A549 (cell line): ENCODE data around the gene NEURL3. TPM values are rescaled to one million over a fixed set of nuclear protein-coding genes. Genes with fewer than 3 reads are reported as not detected.

Experiments
- ATAC-seq, 2 experiments: fragments of 200-7000 bp in 1 of 2; fragments of >200 bp in 1 of 2; cut with Nextera tagmentation in 1 of 2; cut with Tn5 transposase in 1 of 2; 3 replicates each; pipeline versions ENCODE4 v1.8.0 to v1.9.1; 2018 to 2020; ENCODE audit warnings: mild to moderate bottlenecking in 1 of 2, moderate library complexity in 1 of 2
- CTCF ChIA-PET: fragments of 300-600 bp; sonication (Branson Sonifier 250); formaldehyde crosslinking; extraction: SDS; loops from one replicate; lab custom pipeline; 2021; ENCODE audit warnings: antibody characterized with exemption, inconsistent platforms; lab: Yijun Ruan, JAX
- POLR2A ChIA-PET: fragments of 350-600 bp; formaldehyde crosslinking; extraction: SDS; loops from one replicate; lab custom pipeline; 2021; ENCODE audit warnings: antibody characterized with exemption, inconsistent platforms; lab: Yijun Ruan, JAX
- DNase-seq, 2 experiments: peaks; one replicate each; pipeline versions ENCODE4 v3.0.0 to v3.0.0-alpha.2; 2011 to 2016; ENCODE audit warnings: low read depth in 1 of 2, low spot score in 1 of 2
- FAIRE-seq: peaks from 2 replicates; lab custom pipeline; 2011; peaks lifted over from hg19 to GRCh38; lab: Jason Lieb, UNC
- H3K27ac ChIP-seq, 2 experiments: fragments of >200 bp; sonication (Bioruptor Twin); formaldehyde crosslinking; 3 replicates each; pipeline ENCODE4 v1.5.1; 2016 to 2017
- H3K4me1 ChIP-seq: fragments of >200 bp; sonication (Bioruptor Twin); formaldehyde crosslinking; 3 replicates; pipeline ENCODE4 v1.6.1; 2016
- H3K4me2 ChIP-seq: fragments of >200 bp; sonication (Bioruptor Twin); formaldehyde crosslinking; 3 replicates; pipeline ENCODE4 v1.6.1; 2016
- H3K4me3 ChIP-seq: fragments of >200 bp; sonication (Bioruptor Twin); formaldehyde crosslinking; 3 replicates; pipeline ENCODE4 v1.5.1; 2016
- H3K9me3 ChIP-seq: fragments of >200 bp; sonication (Bioruptor Twin); formaldehyde crosslinking; 3 replicates; pipeline ENCODE4 v1.6.1; 2016
- CEBPB ChIP-seq, 2 experiments: fragments of >200 bp in 1 of 2; sonication (Bioruptor Twin) in 1 of 2; formaldehyde crosslinking in 1 of 2; IDR thresholded peaks; 2 replicates each; pipeline ENCODE4 v1.6.1; 2012 to 2016
- CHD4 ChIP-seq: fragments of 200-600 bp; sonication (generic); IDR thresholded peaks from 2 replicates; pipeline ENCODE4 v1.6.1; 2016; ENCODE audit warnings: antibody characterized with exemption, mild to moderate bottlenecking, borderline replicate concordance
- CTCF ChIP-seq: fragments of >200 bp; sonication (Bioruptor Twin); formaldehyde crosslinking; IDR thresholded peaks from 3 replicates; pipeline ENCODE4 v1.5.1; 2016
- EHF ChIP-seq: fragments of 250-450 bp; sonication (Bioruptor Pico); IDR thresholded peaks from 2 replicates; pipeline ENCODE4 v1.5.0; 2020; ENCODE audit warnings: mild to moderate bottlenecking
- ELK1 ChIP-seq: fragments of 150-350 bp; IDR thresholded peaks from 2 replicates; pipeline ENCODE4 v1.6.1; 2014; ENCODE audit warnings: low read depth, mild to moderate bottlenecking, low read length
- ESRRA ChIP-seq: fragments of 150-350 bp; IDR thresholded peaks from 2 replicates; pipeline ENCODE4 v1.6.1; 2014; ENCODE audit warnings: mild to moderate bottlenecking, low read length, borderline replicate concordance
- GATA3 ChIP-seq: IDR thresholded peaks from 2 replicates; pipeline ENCODE4 v1.6.1; 2012; ENCODE audit warnings: borderline replicate concordance
- HDAC2 ChIP-seq: fragments of 200-600 bp; sonication (generic); IDR thresholded peaks from 2 replicates; pipeline ENCODE4 v1.6.1; 2016
- HES2 ChIP-seq: fragments of >200 bp; sonication (Bioruptor Twin); formaldehyde crosslinking; IDR thresholded peaks from 2 replicates; pipeline ENCODE4 v1.6.1; 2016
- HMGXB4 ChIP-seq: fragments of 250-450 bp; sonication (Bioruptor Pico); IDR thresholded peaks from 2 replicates; pipeline ENCODE4 v1.5.0; 2021; ENCODE audit warnings: mild to moderate bottlenecking, moderate library complexity, borderline replicate concordance
- HOXA7 ChIP-seq: fragments of 250-450 bp; sonication (Bioruptor Pico); IDR thresholded peaks from 2 replicates; pipeline ENCODE4 v1.5.0; 2020; ENCODE audit warnings: mild to moderate bottlenecking, moderate library complexity
- HOXB13 ChIP-seq: fragments of 250-450 bp; sonication (Bioruptor Pico); IDR thresholded peaks from 2 replicates; pipeline ENCODE4 v1.5.0; 2020; ENCODE audit warnings: low read depth, mild to moderate bottlenecking, moderate library complexity
- JUNB ChIP-seq: fragments of >200 bp; sonication (Bioruptor Twin); formaldehyde crosslinking; IDR thresholded peaks from 2 replicates; pipeline ENCODE4 v1.6.1; 2016
- MAZ ChIP-seq: fragments of 150-350 bp; IDR thresholded peaks from 2 replicates; pipeline ENCODE4 v1.6.1; 2014; ENCODE audit warnings: antibody characterized with exemption, low read depth, low read length, borderline replicate concordance
- NFE2L2 ChIP-seq: fragments of 150-350 bp; conservative IDR thresholded peaks from 2 replicates; pipeline ENCODE4 v1.6.1; 2014; ENCODE audit warnings: low read length
- RAD21 ChIP-seq, 2 experiments: fragments of >200 bp in 1 of 2; sonication (Bioruptor Twin) in 1 of 2; formaldehyde crosslinking in 1 of 2; IDR thresholded peaks in 1 of 2; conservative IDR thresholded peaks in 1 of 2; 2 replicates in 1 of 2; 3 replicates in 1 of 2; pipeline ENCODE4 v1.6.1; 2012 to 2018; ENCODE audit warnings: inconsistent platforms in 1 of 2
- RFX5 ChIP-seq: fragments of 450-650 bp; IDR thresholded peaks from 2 replicates; pipeline ENCODE4 v1.7.1; 2014; ENCODE audit warnings: antibody characterized with exemption, mild to moderate bottlenecking, moderate library complexity
- RNF2 ChIP-seq: fragments of 200-600 bp; sonication (generic); IDR thresholded peaks from 2 replicates; pipeline ENCODE4 v1.6.1; 2016; ENCODE audit warnings: low read depth, mild to moderate bottlenecking, antibody characterized with exemption, moderate library complexity, borderline replicate concordance
- SMC3 ChIP-seq: fragments of >200 bp; sonication (Bioruptor Twin); formaldehyde crosslinking; IDR thresholded peaks from 3 replicates; pipeline ENCODE4 v1.6.1; 2018; ENCODE audit warnings: inconsistent platforms
- SREBF2 ChIP-seq: fragments of 450-650 bp; IDR thresholded peaks from 2 replicates; pipeline ENCODE4 v1.6.1; 2014; ENCODE audit warnings: mild to moderate bottlenecking, moderate library complexity
- USF2 ChIP-seq: fragments of 450-650 bp; IDR thresholded peaks from 2 replicates; pipeline ENCODE4 v1.6.1; 2014; ENCODE audit warnings: antibody characterized with exemption
- ZC3H11A ChIP-seq: fragments of 450-650 bp; IDR thresholded peaks from 2 replicates; pipeline ENCODE4 v1.6.1; 2014; ENCODE audit warnings: antibody characterized with exemption, mild to moderate bottlenecking
- ZFP36 ChIP-seq: fragments of 450-650 bp; IDR thresholded peaks from 2 replicates; pipeline ENCODE4 v1.6.1; 2014; ENCODE audit warnings: borderline replicate concordance; ENCODE audit not compliant: partially characterized antibody
- ZNF302 ChIP-seq: fragments of 250-450 bp; sonication (Bioruptor Pico); IDR thresholded peaks from 2 replicates; pipeline ENCODE4 v1.9.0; 2021; ENCODE audit warnings: inconsistent platforms, mild to moderate bottlenecking, moderate library complexity
- ZSCAN20 ChIP-seq: fragments of 250-450 bp; sonication (Bioruptor Pico); IDR thresholded peaks from 2 replicates; pipeline ENCODE4 v1.8.0; 2022; ENCODE audit warnings: mild to moderate bottlenecking, moderate library complexity
- WGBS: methylation state at CpG from one replicate; pipeline ENCODE4 v1.1.6; 2017; ENCODE audit errors: missing lambda C conversion rate; 5-methylcytosine and 5-hydroxymethylcytosine counted together
- polyA minus RNA-seq: library from RNA; depleted of rRNA, polyadenylated mRNA; stranded (reverse); fragments of >200 nt; gene quantifications from 2 replicates; pipeline ENCODE4 v1.2.3, GENCODE V29; 2011; rRNA and poly(A)+ RNA removed
- polyA plus RNA-seq, 4 experiments: library from polyadenylated mRNA; depleted of rRNA in 3 of 4; stranded (reverse); fragments of >200 nt; fragmentation: RNase III in 1 of 4; extraction: RNeasy Plus Mini Kit Qiagen cat#74134 plus additional on column Dnase treatment in 1 of 4; gene quantifications; 2 replicates in 3 of 4; 3 replicates in 1 of 4; pipeline ENCODE4 v1.2.3, GENCODE V29; 2011 to 2017

Gene NEURL3
- polyA plus RNA-seq (2011; rRNA removed) (0.20 and 0.28 TPM in 2 replicates), polyA plus RNA-seq (2017; fragmentation: RNase III; extraction: RNeasy Plus Mini Kit Qiagen cat#74134 plus additional on column Dnase treatment) (0.44 to 0.60 TPM (median 0.51 TPM) in 3 replicates), polyA minus RNA-seq (0.17 TPM in 1 of 2 replicates, not detected in the other)
- polyA plus RNA-seq (2012; cell fraction: cytosol; rRNA removed): 0.81 and 1.4 TPM in 2 replicates
- 1.2 and 2.5 TPM in 2 replicates for polyA plus RNA-seq (2012; cell fraction: nucleus; rRNA removed)

GRCh38 chr2:96505231-96505889 lies at the start of gene NEURL3:
TSS of gene NEURL3 (minus strand) at chr2:96505357. CDS start at chr2:96505286, 71 bp downstream.
- Histone ChIP-seq H3K4me1 (peaks cover 28% of the 10 kb centered on the region), H3K27ac (peak within 1 kb of the TSS; percentile 16 to 76; a peak in 4 of 6 replicates), H3K4me3 (no peak within 1 kb of the TSS), H3K4me2 (peak within 1 kb of the TSS; percentile 76), H3K9me3 (no peaks in the 10 kb centered on the region)
- 5% methylated on average over 9 of the region's 9 CpGs for WGBS
- peak; percentile 39 to 64 for ATAC-seq
- POLR2A ChIA-PET: interaction anchor here (0.9 to 1.0 kb wide), 2 partner anchors 91 to 297 kb away, joined by 3 to 4 read pairs; partner anchors contain the start of gene STARD7
- TF ChIP-seq EHF (CRISPR knock-in tag): no peak
- no peak for TF ChIP-seq ELK1
- no peak for TF ChIP-seq ZFP36
- TF ChIP-seq ZSCAN20 (CRISPR knock-in tag): no peak
- peak; percentile 63; the same call in 1 of the 2 replicates for TF ChIP-seq RFX5
- no peak for TF ChIP-seq HMGXB4 (CRISPR knock-in tag)
- TF ChIP-seq CHD4: no peak
- no peak for TF ChIP-seq GATA3
- TF ChIP-seq RNF2: no peak
- peak; percentile 39; the same call in 1 of the 2 replicates for TF ChIP-seq USF2
- TF ChIP-seq HDAC2: no peak
- TF ChIP-seq CEBPB (IDR thresholded peaks at IDR 0.05): no peak
- TF ChIP-seq ESRRA: no peak
- TF ChIP-seq ZNF302: no peak
- peak; percentile 72 to 75 for DNase-seq
- FAIRE-seq: no peak
- CTCF ChIA-PET: interaction anchor here (0.6 to 14.7 kb wide), 11 partner anchors 10 to 483 kb away, joined by 3 to 447 read pairs (median 4); partner anchors contain the start of gene ASTL

GRCh38 chr2:96554293-96555145 lies 49.4 kb upstream of the NEURL3 start:
- peaks cover 54% of the 10 kb centered on the region for H3K4me1 ChIP-seq
- H3K4me2 ChIP-seq: peak overlapping the region; percentile 24; the same call in 2 of the 3 replicates
- no peak for FAIRE-seq
- DNase-seq: peak; percentile 37 to 69
- POLR2A ChIA-PET: interaction anchor here (0.5 to 1.0 kb wide), 3 partner anchors 84 to 262 kb away, joined by 3 read pairs; partner anchors contain the start of genes CNNM3 and KANSL3
- H3K4me3 ChIP-seq: no peak overlapping the region
- CTCF ChIA-PET: interaction anchor here (0.6 to 12.0 kb wide), 41 partner anchors 11 to 396 kb away, joined by 3 to 186 read pairs (median 5); partner anchors contain the start of genes ANKRD39, CNNM4 and NEURL3
- ATAC-seq: peak in 1 of 2 experiments; percentile 48; a peak in 3 of 6 replicates
- peak overlapping the region; percentile 87 to 88 for H3K27ac ChIP-seq
- H3K9me3 ChIP-seq: 0 out of 3 replicates have a peak, but pooled peaks cover 3% of the 10 kb centered on the region
- 53% methylated on average over 28 of the region's 35 CpGs for WGBS
- no peak for TF ChIP-seq ZC3H11A
- no peak for TF ChIP-seq MAZ
- no peak for TF ChIP-seq HES2
- TF ChIP-seq SMC3: peak; percentile 53; the same call in 2 of the 3 replicates
- TF ChIP-seq ESRRA: no peak
- TF ChIP-seq RAD21 (conservative IDR thresholded peaks at IDR 0.05 in 1 of 2, IDR thresholded peaks at IDR 0.05 in 1 of 2): peak; percentile 60 to 61
- TF ChIP-seq USF2: no peak
- no peak for TF ChIP-seq HDAC2
- no peak for TF ChIP-seq ZFP36
- TF ChIP-seq HOXA7: no peak
- no peak for TF ChIP-seq HOXB13
- no peak for TF ChIP-seq JUNB
- TF ChIP-seq NFE2L2: no peak
- no peak for TF ChIP-seq SREBF2
- peak; percentile 74 for TF ChIP-seq CTCF
